Liver (tissue), 9 donors: Measurements from ENCODE around the gene ERC1. TPM values are rescaled to one million over a fixed set of nuclear protein-coding genes. Genes with fewer than 3 reads are reported as not detected.

ENCODE experiments used
- DNase-seq: peaks from one replicate; pipeline ENCODE4 v3.0.0-alpha.2; 2017; ENCODE audit warnings: low spot score
- H3K27ac ChIP-seq, 2 donors: one replicate each; pipeline ENCODE4 v1.7.0; 2013; ENCODE audit warnings: inconsistent platforms in 2 of 2, low read length in 2 of 2, control low read depth in 1 of 2, low read depth in 1 of 2, mild to moderate bottlenecking in 1 of 2
- H3K27me3 ChIP-seq, 4 donors: one replicate each; pipeline versions ENCODE4 v1.6.1 to v1.7.0; 2013; ENCODE audit warnings: low read length in 3 of 4, inconsistent platforms in 1 of 4, mild to moderate bottlenecking in 1 of 4, moderate library complexity in 1 of 4; ENCODE audit not compliant: control insufficient read depth in 4 of 4, insufficient read depth in 4 of 4
- H3K36me3 ChIP-seq, 4 donors: one replicate each; pipeline versions ENCODE4 v1.6.1 to v1.7.0; 2013; ENCODE audit warnings: low read length in 3 of 4, mild to moderate bottlenecking in 3 of 4, low read depth in 1 of 4, moderate library complexity in 1 of 4; ENCODE audit not compliant: control insufficient read depth in 4 of 4, insufficient read depth in 3 of 4
- H3K4me1 ChIP-seq, 4 donors: one replicate each; pipeline versions ENCODE4 v1.6.1 to v1.7.0; 2013; ENCODE audit warnings: low read length in 3 of 4, mild to moderate bottlenecking in 3 of 4, moderate library complexity in 1 of 4; ENCODE audit not compliant: control insufficient read depth in 4 of 4, insufficient read depth in 4 of 4
- H3K4me3 ChIP-seq, 3 donors: one replicate each; pipeline versions ENCODE4 v1.6.1 to v1.7.0; 2013; ENCODE audit warnings: low read length in 3 of 3, control low read depth in 1 of 3, low read depth in 1 of 3, mild to moderate bottlenecking in 1 of 3
- H3K9ac ChIP-seq, 2 donors: one replicate each; pipeline ENCODE4 v1.7.0; 2013; ENCODE audit warnings: low read length in 2 of 2, mild to moderate bottlenecking in 2 of 2, moderate library complexity in 2 of 2, control low read depth in 1 of 2, low read depth in 1 of 2
- H3K9me3 ChIP-seq, 4 donors: one replicate each; pipeline versions ENCODE4 v1.6.1 to v1.7.0; 2013; ENCODE audit warnings: low read length in 3 of 4; ENCODE audit not compliant: control insufficient read depth in 4 of 4
- EGR1 ChIP-seq, 2 donors: IDR thresholded peaks; 2 replicates each; pipeline ENCODE4 v1.6.1; 2016 to 2018; ENCODE audit warnings: antibody characterized with exemption in 2 of 2, low read depth in 2 of 2
- FOXA1 ChIP-seq: IDR thresholded peaks from 2 replicates; pipeline ENCODE4 v1.6.1; 2016; ENCODE audit warnings: antibody characterized with exemption
- FOXA2 ChIP-seq: IDR thresholded peaks from 2 replicates; pipeline ENCODE4 v1.6.1; 2016; ENCODE audit warnings: antibody characterized with exemption
- GABPA ChIP-seq, 2 donors: IDR thresholded peaks in 1 of 2; conservative IDR thresholded peaks in 1 of 2; 2 replicates each; pipeline ENCODE4 v1.6.1; 2016; ENCODE audit warnings: antibody characterized with exemption in 2 of 2, mild to moderate bottlenecking in 1 of 2, moderate library complexity in 1 of 2
- HNF4A ChIP-seq, 2 donors: conservative IDR thresholded peaks; 2 replicates each; pipeline ENCODE4 v1.6.1; 2016; ENCODE audit warnings: antibody characterized with exemption in 2 of 2, mild to moderate bottlenecking in 2 of 2
- HNF4G ChIP-seq: IDR thresholded peaks from 2 replicates; pipeline ENCODE4 v1.6.1; 2016; ENCODE audit warnings: antibody characterized with exemption
- JUND ChIP-seq, 2 donors: IDR thresholded peaks; 2 replicates each; pipeline ENCODE4 v1.6.1; 2016; ENCODE audit warnings: antibody characterized with exemption in 2 of 2
- NR2F2 ChIP-seq: IDR thresholded peaks from 2 replicates; pipeline ENCODE4 v1.6.1; 2016; ENCODE audit warnings: antibody characterized with exemption
- RAD21 ChIP-seq, 2 donors: IDR thresholded peaks; 2 replicates each; pipeline ENCODE4 v1.6.1; 2016; ENCODE audit warnings: antibody characterized with exemption in 2 of 2, mild to moderate bottlenecking in 2 of 2
- RXRA ChIP-seq, 2 donors: IDR thresholded peaks; 2 replicates each; pipeline ENCODE4 v1.6.1; 2017 to 2018; ENCODE audit warnings: antibody characterized with exemption in 2 of 2, mild to moderate bottlenecking in 1 of 2
- SP1 ChIP-seq: IDR thresholded peaks from 2 replicates; pipeline ENCODE4 v1.6.1; 2018; ENCODE audit warnings: antibody characterized with exemption, mild to moderate bottlenecking
- TAF1 ChIP-seq: conservative IDR thresholded peaks from 2 replicates; pipeline ENCODE4 v1.6.1; 2016; ENCODE audit warnings: antibody characterized with exemption, mild to moderate bottlenecking
- YY1 ChIP-seq: IDR thresholded peaks from 2 replicates; pipeline ENCODE4 v1.6.1; 2016; ENCODE audit warnings: antibody characterized with exemption, mild to moderate bottlenecking
- WGBS: extraction: QIAGEN DNeasy Blood & Tissue Kit; methylation state at CpG from one replicate; pipeline ENCODE4 v1.1.7; 2013; 5-methylcytosine and 5-hydroxymethylcytosine counted together
- polyA plus RNA-seq, 2 donors: library from polyadenylated mRNA; stranded (reverse) in 1 of 2; unstranded in 1 of 2; fragments of 200-250 nt in 1 of 2; fragments of >200 nt in 1 of 2; fragmentation: Nextera tagmentation in 1 of 2; extraction: Ambion mirVana in 1 of 2; gene quantifications; one replicate each; pipeline versions ENCODE4 v1.2.1 to v1.2.3, GENCODE V29; 2013 to 2015
- total RNA-seq, 2 donors: library from RNA; depleted of rRNA; stranded (reverse); fragments of >200 nt; gene quantifications; one replicate each; pipeline ENCODE4 v1.2.3, GENCODE V29; 2014
- TF ChIP-seq, protein P1 (sequence below): IDR thresholded peaks from 2 replicates; pipeline ENCODE4 v1.6.1; 2016; ENCODE audit warnings: antibody characterized with exemption
- TF ChIP-seq, protein P2 (sequence below): IDR thresholded peaks from 2 replicates; pipeline ENCODE4 v1.6.1; 2016; ENCODE audit warnings: antibody characterized with exemption
- TF ChIP-seq, protein P3 (sequence below): IDR thresholded peaks from 2 replicates; pipeline ENCODE4 v1.6.1; 2016; ENCODE audit warnings: antibody characterized with exemption, mild to moderate bottlenecking
- TF ChIP-seq, protein P4 (sequence below): IDR thresholded peaks from 2 replicates; pipeline ENCODE4 v1.6.1; 2016; ENCODE audit warnings: antibody characterized with exemption
- TF ChIP-seq, protein P5 (sequence below): fragments of 150-350 bp; IDR thresholded peaks from 2 replicates; pipeline ENCODE4 v1.5.1; 2017; ENCODE audit warnings: improper control_type of control experiment, low read depth, low read length; ENCODE audit not compliant: missing input control
- donor health status: healthy.
- donor health status: healthy.
- donor health status: healthy.
- donor health status: healthy.
- donor health status: healthy.

The ERC1 gene
- total and polyA plus RNA-seq, 4 donors, result 6.2 to 50.2 (median 10.3) TPM

DNA sequence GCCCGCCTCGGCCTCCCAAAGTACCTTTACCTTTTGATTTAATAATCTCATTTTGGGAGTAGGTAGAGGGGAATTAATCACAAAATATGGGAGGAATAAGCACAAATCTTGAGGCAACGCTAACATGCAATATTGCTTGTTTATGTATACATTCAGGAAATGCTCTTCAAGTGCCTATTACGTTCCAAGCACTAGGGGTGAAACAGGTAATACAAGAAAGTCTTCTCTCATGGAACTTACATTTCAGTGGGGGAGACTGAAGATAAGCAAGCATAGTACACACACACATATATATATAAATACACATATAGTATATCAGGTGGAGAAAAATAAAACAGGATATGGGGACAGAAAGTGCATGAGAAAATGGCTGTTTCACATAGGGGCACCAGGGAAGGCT lies 19.0 kb upstream of the ERC1 start:
- no peak for TF ChIP-seq TAF1
- TF ChIP-seq RAD21 (IDR thresholded peaks at IDR 0.05), result no peak
- TF ChIP-seq RXRA (IDR thresholded peaks at IDR 0.05), result no peak
- no peak for TF ChIP-seq HNF4G
- TF ChIP-seq, protein P1, sequence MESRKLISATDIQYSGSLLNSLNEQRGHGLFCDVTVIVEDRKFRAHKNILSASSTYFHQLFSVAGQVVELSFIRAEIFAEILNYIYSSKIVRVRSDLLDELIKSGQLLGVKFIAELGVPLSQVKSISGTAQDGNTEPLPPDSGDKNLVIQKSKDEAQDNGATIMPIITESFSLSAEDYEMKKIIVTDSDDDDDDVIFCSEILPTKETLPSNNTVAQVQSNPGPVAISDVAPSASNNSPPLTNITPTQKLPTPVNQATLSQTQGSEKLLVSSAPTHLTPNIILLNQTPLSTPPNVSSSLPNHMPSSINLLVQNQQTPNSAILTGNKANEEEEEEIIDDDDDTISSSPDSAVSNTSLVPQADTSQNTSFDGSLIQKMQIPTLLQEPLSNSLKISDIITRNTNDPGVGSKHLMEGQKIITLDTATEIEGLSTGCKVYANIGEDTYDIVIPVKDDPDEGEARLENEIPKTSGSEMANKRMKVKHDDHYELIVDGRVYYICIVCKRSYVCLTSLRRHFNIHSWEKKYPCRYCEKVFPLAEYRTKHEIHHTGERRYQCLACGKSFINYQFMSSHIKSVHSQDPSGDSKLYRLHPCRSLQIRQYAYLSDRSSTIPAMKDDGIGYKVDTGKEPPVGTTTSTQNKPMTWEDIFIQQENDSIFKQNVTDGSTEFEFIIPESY, result no peak
- no peak for TF ChIP-seq GABPA (IDR thresholded peaks at IDR 0.05 in 1 of 2, conservative IDR thresholded peaks at IDR 0.05 in 1 of 2)
- TF ChIP-seq, protein P2, sequence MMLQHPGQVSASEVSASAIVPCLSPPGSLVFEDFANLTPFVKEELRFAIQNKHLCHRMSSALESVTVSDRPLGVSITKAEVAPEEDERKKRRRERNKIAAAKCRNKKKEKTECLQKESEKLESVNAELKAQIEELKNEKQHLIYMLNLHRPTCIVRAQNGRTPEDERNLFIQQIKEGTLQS, result no peak
- TF ChIP-seq, protein P3, sequence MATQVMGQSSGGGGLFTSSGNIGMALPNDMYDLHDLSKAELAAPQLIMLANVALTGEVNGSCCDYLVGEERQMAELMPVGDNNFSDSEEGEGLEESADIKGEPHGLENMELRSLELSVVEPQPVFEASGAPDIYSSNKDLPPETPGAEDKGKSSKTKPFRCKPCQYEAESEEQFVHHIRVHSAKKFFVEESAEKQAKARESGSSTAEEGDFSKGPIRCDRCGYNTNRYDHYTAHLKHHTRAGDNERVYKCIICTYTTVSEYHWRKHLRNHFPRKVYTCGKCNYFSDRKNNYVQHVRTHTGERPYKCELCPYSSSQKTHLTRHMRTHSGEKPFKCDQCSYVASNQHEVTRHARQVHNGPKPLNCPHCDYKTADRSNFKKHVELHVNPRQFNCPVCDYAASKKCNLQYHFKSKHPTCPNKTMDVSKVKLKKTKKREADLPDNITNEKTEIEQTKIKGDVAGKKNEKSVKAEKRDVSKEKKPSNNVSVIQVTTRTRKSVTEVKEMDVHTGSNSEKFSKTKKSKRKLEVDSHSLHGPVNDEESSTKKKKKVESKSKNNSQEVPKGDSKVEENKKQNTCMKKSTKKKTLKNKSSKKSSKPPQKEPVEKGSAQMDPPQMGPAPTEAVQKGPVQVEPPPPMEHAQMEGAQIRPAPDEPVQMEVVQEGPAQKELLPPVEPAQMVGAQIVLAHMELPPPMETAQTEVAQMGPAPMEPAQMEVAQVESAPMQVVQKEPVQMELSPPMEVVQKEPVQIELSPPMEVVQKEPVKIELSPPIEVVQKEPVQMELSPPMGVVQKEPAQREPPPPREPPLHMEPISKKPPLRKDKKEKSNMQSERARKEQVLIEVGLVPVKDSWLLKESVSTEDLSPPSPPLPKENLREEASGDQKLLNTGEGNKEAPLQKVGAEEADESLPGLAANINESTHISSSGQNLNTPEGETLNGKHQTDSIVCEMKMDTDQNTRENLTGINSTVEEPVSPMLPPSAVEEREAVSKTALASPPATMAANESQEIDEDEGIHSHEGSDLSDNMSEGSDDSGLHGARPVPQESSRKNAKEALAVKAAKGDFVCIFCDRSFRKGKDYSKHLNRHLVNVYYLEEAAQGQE, result no peak
- TF ChIP-seq FOXA2, result no peak
- TF ChIP-seq FOXA1, result no peak
- no peak for TF ChIP-seq YY1
- no peak for TF ChIP-seq EGR1 (IDR thresholded peaks at IDR 0.05; ENCODE audit: low read depth in 2 of 2)
- no peak for TF ChIP-seq HNF4A (conservative IDR thresholded peaks at IDR 0.05)
- TF ChIP-seq SP1, result no peak
- TF ChIP-seq JUND (IDR thresholded peaks at IDR 0.05), result no peak
- no peak for TF ChIP-seq NR2F2
- TF ChIP-seq, protein P4, sequence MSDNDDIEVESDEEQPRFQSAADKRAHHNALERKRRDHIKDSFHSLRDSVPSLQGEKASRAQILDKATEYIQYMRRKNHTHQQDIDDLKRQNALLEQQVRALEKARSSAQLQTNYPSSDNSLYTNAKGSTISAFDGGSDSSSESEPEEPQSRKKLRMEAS, result no peak
- TF ChIP-seq, protein P5, sequence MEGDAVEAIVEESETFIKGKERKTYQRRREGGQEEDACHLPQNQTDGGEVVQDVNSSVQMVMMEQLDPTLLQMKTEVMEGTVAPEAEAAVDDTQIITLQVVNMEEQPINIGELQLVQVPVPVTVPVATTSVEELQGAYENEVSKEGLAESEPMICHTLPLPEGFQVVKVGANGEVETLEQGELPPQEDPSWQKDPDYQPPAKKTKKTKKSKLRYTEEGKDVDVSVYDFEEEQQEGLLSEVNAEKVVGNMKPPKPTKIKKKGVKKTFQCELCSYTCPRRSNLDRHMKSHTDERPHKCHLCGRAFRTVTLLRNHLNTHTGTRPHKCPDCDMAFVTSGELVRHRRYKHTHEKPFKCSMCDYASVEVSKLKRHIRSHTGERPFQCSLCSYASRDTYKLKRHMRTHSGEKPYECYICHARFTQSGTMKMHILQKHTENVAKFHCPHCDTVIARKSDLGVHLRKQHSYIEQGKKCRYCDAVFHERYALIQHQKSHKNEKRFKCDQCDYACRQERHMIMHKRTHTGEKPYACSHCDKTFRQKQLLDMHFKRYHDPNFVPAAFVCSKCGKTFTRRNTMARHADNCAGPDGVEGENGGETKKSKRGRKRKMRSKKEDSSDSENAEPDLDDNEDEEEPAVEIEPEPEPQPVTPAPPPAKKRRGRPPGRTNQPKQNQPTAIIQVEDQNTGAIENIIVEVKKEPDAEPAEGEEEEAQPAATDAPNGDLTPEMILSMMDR, result no peak
- whole genome bisulfite sequencing, result 95% methylated on average over 4 of the region's 4 CpGs
- Histone ChIP-seq H3K9ac (no peak overlapping the region), H3K27me3 (no peaks in the 10 kb centered on the region), H3K4me1 (no peaks in the 10 kb centered on the region), H3K4me3 (no peak overlapping the region), H3K27ac (no peak overlapping the region), H3K36me3 (no peaks in the 10 kb centered on the region), H3K9me3 (no peaks in the 10 kb centered on the region)
- no peak for DNase-seq
